NCI-H2081 (cell line): Measurements from ENCODE around the gene SDR42E1.
"Not testable (repeated sequence)": the region's sequence is repeated elsewhere in the genome, so short reads cannot be mapped to it uniquely, and the experiment has no call there.

ENCODE experiments used
- DNase-seq, 2 experiments: peaks; one replicate each; lab custom pipeline; 2025; lab: John Stamatoyannopoulos, UW

The SDR42E1 gene

DNA sequence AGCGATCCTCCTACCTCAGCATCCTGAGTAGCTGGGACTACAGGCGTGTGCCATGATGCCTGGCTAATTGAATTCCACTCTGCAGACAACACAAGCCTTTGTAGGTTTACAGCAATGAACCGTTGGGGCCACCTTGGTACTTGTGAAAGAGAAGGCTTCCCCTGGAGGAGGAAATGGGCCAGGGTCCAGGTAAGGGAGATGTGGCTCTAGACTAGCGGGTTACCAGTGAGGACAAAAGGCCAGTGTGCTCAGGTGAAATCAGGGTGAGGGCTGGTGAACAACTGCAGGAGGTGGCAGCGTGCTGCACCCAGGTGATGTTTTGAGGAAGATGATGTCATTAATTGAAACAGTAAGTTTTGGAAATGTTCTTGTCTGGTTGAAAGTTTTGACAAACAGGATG lies 6.7 kb downstream of the SDR42E1 start:
- no peak for DNase-seq

DNA sequence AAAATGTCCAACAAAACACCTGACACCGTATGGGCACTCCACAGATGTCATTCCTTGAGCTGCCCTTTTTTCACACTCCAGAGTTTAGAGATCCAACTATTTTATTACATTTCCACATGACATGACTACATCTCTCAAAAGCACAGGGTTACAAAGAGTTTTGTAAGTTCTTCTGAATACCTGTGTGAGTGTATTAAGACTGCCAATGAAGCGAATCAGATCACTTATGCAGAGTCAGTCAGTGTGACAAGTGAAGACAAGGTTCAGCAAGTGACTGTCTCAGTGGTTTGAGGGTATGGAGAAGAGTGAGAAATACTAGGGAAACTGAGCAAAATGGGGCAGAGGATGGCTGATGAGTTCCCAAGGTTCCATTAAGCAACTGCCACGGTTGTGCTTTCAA lies 8.4 kb downstream of the SDR42E1 start:
- no peak for DNase-seq

DNA sequence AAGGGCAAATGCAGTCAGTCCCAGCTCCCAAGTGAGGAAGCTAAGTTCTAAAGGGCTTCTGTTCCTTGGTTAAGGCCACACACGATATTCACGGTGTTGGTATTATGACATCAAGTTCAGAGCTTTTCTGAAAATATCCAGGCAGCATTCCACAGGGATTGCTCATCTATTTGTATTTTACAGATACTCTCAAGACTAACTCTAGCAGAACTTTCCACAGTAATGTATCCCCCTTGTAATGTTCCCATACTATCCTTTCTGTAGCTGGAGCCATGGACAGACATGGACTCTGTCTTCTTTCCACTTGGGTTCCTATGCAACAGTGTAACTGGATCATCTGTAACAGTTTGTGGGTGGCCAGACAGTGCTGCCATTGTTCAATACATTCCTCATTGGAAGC lies 13.5 kb downstream of the SDR42E1 start:
- DNase-seq: no peak

DNA sequence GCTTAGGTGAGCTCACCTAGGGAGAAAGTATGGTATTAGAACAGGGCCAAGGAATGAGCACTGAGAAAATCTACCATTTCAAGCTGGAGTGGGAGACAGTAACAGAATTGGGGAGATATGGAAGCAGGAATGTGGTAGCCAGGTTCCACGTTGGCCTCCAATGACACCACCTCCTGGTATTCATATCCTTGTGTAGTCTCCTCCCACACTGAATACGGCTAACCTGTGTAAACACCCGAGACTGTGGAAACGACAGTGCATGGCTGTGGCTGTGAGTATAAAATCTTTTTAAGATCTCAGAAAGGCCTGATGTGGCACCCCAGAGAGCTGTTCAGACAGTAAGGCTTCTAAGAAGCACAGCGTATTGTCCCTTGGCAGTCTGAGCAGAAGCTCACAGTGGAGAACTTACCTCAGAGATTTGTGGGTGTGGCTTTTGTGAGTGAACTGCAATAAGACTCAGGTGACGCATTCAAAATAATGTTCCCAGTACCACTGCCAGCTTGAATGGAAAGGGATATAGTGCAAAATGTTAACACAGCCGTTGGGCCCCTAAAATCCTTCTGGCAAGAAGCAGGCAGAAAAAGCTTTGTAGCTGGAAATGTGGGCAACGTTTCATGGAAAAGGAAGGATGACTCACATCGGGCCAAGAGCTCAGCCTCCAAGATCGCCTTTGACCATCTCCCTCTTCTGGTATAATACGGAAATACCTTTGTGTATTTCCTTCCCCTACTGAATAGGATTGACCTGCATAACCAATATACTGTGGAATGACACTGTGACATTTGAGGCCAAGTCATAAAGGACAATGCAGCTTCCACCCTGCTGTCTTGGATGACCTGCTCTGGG lies 14.4 kb downstream of the SDR42E1 start:
- no peak for DNase-seq

DNA sequence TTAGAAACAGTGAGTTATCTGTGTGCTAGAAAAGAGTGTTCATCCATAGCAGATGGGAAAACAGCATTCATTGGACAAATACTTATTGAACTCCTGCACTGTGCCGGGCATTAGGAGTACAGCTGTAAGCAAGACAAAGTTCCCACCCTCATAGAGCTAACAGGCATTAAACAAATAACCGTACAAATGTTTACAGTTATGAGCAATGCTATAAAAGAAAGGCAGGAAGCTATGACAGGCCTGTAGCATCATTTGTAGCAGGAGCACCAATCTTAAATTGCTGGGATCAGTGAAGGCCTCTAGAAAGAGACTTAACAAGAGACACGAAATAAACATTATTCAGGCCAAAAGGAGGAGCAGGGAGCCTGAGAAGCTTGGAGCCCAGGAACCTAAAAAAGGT lies 15.6 kb downstream of the SDR42E1 start:
- DNase-seq: no peak

DNA sequence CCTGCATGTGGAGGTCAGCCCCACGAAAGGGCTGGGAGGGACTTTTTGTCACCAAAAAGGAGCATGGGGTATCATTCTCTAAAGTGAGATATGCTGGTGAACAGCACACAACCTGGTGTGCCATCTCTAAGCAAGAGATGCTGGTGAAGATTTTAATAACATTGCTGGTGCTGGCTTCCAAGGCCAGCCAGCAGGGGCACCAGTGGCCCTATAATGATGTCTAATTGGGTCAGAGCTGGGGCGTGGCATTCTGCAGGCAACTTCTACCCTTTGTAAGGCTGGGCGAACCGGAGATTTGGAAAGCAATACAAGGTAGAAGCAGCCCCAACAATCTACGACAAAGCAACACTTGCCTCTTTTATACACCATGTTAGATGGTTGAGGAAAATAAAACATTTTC lies 16.8 kb downstream of the SDR42E1 start:
- no peak for DNase-seq

DNA sequence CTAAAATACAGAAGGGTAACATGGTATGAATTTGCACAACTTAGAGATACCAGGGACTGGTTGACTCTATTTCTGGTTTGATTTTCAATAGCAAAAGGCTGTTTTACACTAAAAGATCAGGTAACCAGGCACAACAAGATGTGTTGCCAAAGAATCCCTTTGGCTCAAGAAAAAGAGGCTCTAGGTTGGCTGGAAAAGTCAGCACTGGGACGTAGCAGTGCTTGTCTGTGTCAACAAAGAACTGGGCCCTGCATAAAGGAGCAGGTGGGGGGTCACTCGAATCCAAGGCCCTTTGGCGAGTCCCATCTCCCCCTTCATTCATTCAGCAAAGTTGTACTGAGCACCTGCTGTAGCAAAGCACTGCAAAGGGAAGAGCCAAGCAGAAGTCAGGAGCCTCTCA lies 18.4 kb downstream of the SDR42E1 start:
- DNase-seq: no peak

DNA sequence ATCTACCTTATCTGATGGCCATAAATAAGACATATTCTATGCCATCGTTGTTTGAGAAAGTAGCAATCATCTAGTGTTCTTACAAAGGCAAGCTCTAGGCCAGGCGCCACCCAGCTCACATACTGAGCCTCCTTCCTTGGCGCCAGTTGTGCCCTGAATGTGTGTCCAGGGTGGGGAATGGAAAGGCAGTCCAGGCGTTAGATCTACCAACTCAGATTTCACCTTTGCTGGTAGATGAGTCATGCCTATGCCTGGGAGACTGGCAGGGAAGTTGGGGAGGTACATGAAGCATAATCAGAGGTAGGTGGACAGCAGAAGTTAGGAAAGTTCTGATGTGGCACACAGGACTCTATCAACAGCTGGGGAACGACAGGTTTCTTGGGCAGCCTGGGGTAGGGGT lies 23.6 kb downstream of the SDR42E1 start:
- no peak for DNase-seq

DNA sequence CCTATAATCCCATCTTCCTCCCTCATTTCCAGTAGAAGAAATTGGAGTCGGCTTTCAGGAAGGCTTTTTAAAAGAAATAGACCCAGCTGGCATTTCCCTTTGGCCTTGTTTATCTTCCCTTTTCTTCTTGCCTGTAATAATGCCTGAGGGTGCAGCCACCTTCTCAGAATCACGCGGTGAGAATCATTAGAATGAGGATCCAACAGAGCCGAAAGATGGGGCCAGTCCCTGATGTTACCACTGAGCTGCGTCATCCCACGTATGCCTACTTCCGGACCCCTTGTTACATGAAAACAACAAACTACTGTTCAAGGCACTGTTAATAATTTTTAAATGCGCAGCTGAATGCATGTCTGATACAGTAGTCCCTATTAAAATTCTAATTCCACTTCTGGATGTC lies 24.1 kb downstream of the SDR42E1 start:
- DNase-seq: no peak

DNA sequence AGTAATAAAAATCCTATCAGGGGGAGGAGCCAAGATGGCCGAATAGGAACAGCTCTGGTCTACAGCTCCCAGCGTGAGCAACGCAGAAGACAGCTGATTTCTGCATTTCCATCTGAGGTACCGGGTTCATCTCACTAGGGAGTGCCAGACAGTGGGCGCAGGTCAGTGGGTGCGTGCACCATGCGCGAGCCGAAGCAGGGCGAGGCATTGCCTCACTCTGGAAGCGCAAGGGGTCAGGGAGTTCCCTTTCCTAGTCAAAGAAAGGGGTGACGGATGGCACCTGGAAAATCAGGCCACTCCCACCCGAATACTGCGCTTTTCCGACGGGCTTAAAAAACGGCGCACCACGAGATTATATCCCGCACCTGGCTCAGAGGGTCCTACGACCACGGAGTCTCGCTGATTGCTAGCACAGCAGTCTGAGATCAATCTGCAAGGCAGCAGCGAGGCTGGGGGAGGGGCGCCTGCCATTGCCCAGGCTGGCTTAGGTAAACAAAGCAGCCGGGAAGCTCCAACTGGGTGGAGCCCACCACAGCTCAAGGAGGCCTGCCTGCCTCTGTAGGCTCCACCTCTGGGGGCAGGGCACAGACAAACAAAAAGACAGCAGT lies 33.8 kb downstream of the SDR42E1 start:
- not testable (repeated sequence) for DNase-seq

DNA sequence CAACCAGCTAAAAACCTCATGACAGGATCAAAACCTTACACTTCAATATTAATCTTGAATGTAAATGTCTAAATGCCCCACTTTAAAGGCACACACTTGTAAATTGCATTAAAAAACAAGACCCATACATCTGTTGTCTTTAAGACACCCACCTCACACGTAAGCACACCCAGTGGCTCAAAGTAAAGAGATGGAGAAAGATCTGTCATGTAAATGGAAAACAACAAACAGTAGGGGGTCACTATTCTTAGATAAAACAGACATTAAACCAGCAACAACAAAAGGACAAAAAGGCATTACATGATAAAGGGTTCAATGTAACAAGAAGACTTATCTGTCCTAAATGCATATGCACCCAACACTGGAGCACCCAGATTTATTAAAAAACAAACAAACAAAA lies 35.6 kb downstream of the SDR42E1 start:
- DNase-seq: no peak

DNA sequence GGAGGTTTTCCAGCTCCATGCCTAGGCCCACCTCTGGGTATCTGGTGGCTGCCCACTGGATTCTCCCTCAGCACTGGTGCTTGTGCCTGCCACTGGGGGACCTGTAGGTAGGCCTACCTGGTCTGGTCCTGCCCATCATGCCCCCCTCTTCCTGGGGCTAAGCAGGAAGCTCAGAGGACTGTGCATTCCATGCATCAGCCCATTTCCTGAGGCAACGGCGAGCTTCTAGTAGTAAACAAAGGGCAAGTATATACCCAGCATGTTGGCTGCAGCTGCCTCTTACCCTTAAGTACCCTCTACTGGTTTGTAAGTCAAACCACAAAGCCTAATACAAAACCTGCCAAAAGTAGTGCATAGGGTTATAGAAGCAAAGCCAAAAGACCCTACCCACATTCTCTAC lies 37.5 kb downstream of the SDR42E1 start:
- DNase-seq: no peak

DNA sequence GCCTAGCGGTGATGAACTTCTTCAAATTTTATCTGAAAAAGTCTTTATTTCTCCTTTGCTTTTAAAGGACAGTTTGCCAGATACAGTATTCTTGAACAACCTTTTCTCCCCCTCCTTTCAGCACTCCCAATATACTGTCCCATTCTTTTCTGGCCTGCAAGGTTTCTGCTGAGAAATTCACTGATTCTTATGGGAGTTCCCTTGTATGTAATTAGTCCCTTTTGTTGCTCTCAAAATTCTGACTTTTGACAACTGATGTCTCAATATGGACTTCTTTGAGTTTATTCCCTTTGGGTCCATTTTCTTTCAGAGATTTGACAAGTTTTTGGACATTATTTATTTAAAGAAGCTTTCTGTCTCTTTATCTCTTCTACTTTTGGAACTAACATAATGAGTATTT lies 39.4 kb downstream of the SDR42E1 start:
- DNase-seq: no peak

DNA sequence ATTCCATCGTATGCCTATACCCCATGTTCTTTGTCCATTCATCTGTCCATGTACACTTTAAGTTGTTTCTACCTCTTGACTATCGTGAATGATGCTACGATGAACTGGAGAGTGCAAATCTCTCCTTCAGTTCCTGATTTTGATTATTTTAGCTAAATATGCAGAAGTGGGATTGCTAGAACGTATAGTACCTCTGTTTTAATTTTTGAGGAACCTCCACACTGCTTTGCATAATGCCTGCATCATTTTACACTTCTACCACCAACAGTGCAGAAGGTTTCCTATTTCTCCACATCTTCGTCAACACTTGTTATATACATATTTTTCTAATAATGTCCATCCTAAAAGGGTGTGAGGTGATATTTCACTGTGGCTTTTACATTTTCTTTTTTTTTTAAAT lies 43.9 kb downstream of the SDR42E1 start:
- no peak for DNase-seq

DNA sequence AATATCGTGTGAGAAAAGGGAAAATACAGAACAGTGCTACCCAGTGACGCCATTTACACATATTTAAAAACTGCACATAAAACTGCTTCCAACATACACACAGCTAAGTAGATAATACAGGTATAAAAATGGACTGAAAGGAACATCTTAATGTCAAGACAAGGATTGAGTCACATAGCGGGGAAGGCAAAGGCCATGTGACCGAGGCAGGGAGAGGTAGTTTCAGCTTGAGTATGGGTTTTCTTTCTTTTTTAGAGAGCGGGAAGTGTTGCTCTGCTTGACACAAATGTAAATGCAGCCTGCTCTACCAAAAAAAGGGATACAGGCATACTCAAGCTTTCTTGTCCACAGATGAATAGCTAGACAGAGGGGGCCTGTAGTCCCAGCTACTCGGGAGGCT lies 46.5 kb downstream of the SDR42E1 start:
- DNase-seq: no peak

DNA sequence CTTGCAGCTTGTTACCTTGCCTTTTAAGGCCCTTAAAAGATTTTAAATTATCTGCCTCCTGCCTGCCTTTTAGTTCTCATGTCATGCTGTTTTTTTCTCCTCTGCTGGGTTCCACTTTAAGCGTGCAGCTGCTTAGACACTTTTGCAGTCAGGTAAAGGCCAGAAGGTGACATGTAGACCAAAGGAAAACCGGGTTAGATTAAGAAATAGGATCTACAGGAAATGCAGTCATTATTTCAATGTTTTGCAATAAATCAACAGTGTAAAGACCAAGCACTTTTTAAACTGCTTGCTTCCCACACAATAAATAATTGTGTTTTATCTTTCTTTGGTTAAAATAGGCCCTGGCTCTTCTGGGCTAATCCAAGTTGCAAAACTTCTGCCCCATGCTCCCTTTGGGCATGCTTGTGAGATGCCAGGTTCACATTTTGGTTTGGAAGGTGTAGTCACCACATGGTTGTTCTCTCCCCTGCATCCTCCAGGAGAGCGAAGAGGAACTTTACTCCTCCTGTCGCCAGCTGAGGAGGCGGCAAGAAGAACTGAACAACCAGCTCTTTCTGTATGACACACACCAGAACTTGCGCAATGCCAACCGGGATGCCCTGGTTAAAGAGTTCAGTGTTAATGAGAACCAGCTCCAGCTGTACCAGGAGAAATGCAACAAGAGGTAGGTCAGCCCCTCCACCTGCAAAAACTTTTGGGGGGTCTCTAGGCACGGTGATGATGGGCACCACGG lies 54.9 kb downstream of the SDR42E1 start:
- no peak for DNase-seq

DNA sequence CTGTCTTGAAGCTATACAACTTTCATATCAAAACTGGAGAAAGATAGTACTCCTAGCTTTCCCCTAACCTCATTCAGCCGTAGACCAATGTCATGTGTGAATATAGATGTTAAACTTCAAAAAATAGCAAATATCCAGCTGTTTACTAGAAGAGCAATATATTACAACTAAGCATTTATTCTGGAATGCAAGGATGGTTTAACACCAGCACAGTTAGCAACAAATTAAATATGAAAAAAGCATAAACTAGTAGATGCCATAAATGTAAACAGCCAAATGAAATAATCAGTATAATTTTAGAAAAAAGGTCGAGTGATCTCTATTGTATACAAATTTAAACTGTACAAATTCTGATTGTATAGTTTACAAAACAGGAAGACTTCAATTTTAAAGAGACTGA lies 59.7 kb downstream of the SDR42E1 start:
- no peak for DNase-seq

DNA sequence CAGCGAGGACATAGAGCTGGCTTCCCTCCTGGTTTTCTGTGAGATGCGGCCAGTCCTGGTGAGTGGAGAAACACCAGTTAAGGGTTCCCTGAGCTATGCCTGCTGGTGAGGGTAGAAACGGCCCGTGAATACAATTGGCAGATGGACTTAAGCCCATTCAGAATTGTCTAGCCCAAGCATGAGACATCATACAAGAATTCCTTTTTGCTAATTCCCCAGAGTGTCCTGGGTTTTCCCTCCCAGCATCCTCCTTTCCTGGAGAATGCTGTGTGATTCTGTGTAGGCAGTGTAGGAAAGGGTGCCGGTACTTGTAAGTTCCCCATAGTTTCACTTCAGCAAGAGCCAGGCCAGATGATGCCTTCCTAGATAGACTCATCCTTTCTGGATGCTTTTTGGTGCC lies 65.1 kb downstream of the SDR42E1 start:
- no peak for DNase-seq

DNA sequence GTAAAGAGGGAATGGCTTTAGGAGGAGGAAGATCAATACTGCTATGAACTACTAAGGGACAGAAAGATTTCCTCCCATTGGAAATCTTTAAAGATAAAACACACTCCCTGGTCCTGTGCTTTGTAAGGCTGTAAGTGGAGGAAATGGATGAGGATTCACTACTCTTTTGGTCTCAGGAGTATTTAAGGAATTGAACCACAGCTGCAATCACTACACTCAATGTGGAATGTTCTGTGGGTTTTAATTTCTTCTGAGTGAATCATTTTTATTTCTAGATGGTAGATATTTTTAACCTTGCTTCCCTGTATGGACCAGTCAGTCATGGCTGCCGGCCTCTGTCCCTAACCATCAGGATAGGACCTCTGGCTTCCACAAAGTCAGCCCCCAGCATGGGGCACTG lies 65.6 kb downstream of the SDR42E1 start:
- DNase-seq: no peak

DNA sequence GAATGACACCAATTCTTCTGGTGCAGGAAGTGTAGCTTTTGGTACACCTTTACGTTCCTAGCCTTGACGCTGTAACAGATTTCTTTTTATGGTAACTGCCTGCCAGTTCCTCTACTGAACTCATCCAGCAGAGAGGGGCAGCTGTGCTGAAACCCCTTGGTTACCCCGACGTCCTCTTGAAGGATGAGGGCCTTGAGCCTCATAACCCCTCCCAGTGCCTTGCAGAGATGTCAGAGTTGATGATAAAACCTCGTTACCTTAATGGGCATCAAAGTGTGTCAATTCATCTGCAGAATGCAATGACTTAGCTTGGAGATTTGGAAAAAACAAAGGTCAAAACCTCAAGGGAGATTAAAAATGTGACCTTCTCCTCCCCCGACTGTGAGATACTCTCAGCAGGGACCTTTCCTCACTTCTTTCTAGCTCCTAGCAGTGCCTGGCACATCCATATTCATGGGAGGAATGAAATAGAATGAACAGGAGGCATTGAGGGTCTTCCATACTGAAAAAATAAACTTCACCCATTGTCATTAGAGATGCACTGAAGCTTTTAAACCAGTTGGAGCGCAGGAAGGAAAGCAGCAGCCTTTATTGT lies 69.2 kb downstream of the SDR42E1 start:
- DNase-seq: no peak

DNA sequence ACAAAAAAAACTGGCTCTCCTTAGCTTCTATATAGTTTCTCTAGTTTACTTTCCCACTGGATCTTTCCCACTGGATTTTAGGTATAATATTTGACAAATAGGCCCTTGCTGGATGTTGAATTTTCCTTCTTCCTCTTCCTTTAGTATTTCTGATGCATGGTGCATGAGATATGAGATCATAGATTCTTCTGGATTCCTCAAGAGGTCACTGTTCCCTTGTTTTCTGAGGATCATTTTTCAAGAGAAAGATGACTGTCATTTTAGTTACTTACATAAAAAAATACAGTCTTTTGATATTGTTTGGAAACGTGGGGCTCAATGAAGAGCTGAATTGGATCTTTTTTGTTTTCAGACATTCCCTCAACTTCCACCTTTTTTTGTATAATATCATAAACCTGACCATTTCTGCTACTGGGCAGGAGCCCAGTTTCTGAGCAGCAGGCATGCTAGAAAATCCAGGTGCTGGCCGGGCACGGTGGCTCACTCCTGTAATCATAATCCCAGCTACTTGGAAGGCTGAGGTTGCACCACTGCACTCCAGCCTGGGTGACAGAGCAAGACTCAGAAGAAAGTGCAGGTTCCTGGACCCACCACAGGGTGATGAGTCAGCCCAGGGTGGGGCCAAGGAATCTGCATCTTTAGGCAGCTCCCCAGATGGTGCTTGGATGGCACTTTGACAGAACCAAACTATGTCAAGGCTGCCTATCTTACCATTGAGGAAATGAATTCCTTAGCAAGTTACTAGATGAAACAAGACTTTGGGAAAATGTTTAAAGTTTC lies 70.3 kb downstream of the SDR42E1 start:
- peak; percentile 1 to 11 for DNase-seq
